ENCODE results near the gene MFSD2B. TPM values are rescaled to one million over a fixed set of nuclear protein-coding genes. Genes with fewer than 3 reads are reported as not detected.

Gene MFSD2B
- total RNA-seq, 1 donor from 2014 or later, result under 0.01 TPM

- no peak for DNase-seq
These were observed 41.9 kb downstream of the MFSD2B start for GRCh38 chr2:24051833-24052232.

- no peak for DNase-seq
These were observed 43.1 kb downstream of the MFSD2B start for GRCh38 chr2:24052951-24053350.

GRCh38 chr2:24054366-24055010, 44.6 kb downstream of the MFSD2B start:
- no peak for DNase-seq

- DNase-seq, result no peak
These were observed 45.9 kb downstream of the MFSD2B start for GRCh38 chr2:24055750-24056149.

- DNase-seq, result peak; percentile 44
These were observed 48.8 kb downstream of the MFSD2B start for GRCh38 chr2:24058564-24059271.

- DNase-seq, result no peak
These were observed 55.5 kb downstream of the MFSD2B start for GRCh38 chr2:24065341-24065740.

GRCh38 chr2:24072259-24072658, 62.4 kb downstream of the MFSD2B start:
- DNase-seq, result no peak

- DNase-seq, result no peak
These were observed 63.9 kb downstream of the MFSD2B start for GRCh38 chr2:24073816-24074215.

- no peak for DNase-seq
These were observed 65.4 kb downstream of the MFSD2B start for GRCh38 chr2:24075259-24075658.

Other genes with a start within 250 kb of the MFSD2B start
- gene ATAD2B, start 83.0 kb upstream of the MFSD2B start, total RNA-seq, result 15.6 and 23.3 TPM in 2 replicates
- gene UBXN2A, start 69.6 kb upstream of the MFSD2B start, total RNA-seq, result 13.1 and 17.0 TPM in 2 replicates
- 11.4 and 13.3 TPM in 2 replicates for gene WDCP, start 37.3 kb downstream of the MFSD2B start, total RNA-seq
- 9.9 and 14.5 TPM in 2 replicates for gene FKBP1B, start 39.7 kb downstream of the MFSD2B start, total RNA-seq
- 113 and 165 TPM in 2 replicates for gene SF3B6, start 66.2 kb downstream of the MFSD2B start, total RNA-seq
- gene TP53I3, start 74.7 kb downstream of the MFSD2B start, total RNA-seq, result 63.2 and 88.3 TPM in 2 replicates
- gene PFN4, start 113.2 kb downstream of the MFSD2B start, total RNA-seq, result 0.23 and 1.7 TPM in 2 replicates
- gene FAM228B, start 113.4 kb downstream of the MFSD2B start, total RNA-seq, result 5.2 and 11.6 TPM in 2 replicates
- 0.28 TPM in 1 of 2 replicates, not detected in the other for gene FAM228A, start 165.0 kb downstream of the MFSD2B start, total RNA-seq

Data from dermis blood vessel endothelial cell (primary cell).